HuH-7 (cell line): ENCODE measurements around the gene LRRC37A3.
"Not testable (repeated sequence)": the region's sequence is repeated elsewhere in the genome, so short reads cannot be mapped to it uniquely, and the experiment has no call there.

Experiments
- DNase-seq: peaks from one replicate; pipeline ENCODE4 v3.0.0; 2011; ENCODE audit warnings: low spot score

The LRRC37A3 gene

GRCh38 chr17:64919289-64920025 is at the start of gene LRRC37A3:
Gene LRRC37A3, minus strand, starts transcription at chr17:64919478. Its CDS starts 22,221 bp downstream, at chr17:64897257.
- DNase-seq, result peak; percentile 81

- peak; percentile 32 for DNase-seq
These were observed 46.6 kb upstream of the LRRC37A3 start for GRCh38 chr17:64965873-64966287.

DNA sequence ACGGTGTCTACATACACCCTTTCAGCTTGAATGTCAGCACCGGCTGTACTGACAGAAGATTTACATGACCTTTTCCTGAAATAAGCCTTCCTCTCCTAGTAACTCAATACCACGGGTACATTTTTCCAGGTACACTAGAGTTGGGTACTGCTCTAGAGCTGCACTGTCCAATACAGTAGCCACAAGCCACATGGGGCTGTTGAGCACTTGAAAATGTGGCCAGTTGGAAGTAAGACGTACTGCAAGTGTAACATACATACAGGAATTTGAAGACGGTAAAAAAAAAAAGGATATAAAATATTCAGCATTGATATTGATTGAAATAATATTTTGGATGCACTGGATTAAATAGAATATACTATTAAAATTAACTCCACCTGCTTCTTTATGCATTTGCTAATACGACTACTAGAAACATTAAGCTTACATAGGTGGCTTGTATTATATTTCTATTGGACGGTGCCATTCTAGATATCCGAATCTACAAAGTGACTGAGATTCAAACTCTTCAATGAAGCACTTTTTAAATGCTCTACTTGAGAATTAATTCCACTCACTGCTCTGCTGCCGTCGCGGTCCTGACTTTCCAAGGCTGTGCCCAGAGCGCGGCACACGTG is 46.1 kb upstream of the LRRC37A3 start:
- DNase-seq, result not testable (repeated sequence)

- DNase-seq, result no peak
These were observed 45.5 kb upstream of the LRRC37A3 start for GRCh38 chr17:64964796-64965195.

DNA sequence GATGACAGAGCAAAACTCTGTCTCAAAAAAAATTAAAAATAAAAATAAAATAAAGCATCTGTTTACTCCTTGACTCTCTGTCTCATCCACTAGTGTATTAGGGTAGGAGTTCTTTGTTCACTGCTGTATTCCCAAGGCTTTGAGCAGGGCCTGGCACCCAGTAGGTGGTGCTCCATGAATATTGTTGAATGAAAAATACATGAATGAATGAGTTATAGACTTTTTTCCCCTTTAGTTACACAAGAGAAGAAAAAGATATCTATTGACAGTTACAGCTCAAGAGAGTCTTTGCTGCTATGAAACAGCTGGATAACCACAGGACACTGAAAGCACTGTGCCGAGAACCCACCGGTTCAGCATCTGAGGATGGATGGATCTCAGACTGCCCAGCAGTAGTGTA is 44.5 kb upstream of the LRRC37A3 start:
- DNase-seq, result not testable (repeated sequence)

DNA sequence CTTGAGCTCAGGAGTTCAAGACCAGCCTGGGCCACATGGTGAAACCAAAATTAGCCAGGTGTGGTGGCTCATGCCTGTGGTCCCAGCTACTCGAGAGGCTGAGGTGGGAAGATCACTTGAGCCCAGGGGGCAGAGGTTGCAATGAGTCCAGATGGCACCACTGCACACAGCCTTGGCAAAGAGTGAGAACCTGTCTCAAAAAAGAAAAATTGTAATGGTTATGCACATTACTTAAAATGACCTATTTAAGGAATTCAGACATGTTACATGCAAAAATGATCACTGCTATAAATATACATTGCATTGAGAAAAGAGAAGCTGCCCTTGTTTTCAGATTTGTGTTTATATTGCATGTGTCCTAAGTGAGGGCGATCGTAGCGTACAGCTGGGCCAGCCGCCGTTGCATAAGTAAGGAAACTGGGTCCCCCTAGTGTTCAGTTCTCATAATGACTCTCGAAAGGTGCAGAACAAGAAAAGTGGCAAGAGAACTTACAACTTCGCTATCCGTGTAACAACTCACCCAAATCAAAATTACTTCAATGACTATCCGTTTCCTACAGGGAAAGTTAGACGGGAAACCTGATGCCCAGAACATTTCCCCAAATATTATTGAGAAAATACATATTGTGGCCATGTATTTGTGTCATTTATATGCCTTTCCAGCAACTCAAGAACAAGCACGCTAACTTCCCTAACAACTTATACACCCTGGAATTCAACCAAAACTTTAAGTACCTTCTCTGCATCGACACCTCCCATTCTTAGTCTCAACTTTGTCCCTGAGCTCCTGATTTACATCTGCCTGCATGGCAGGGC is 42.5 kb upstream of the LRRC37A3 start:
- not testable (repeated sequence) for DNase-seq

DNA sequence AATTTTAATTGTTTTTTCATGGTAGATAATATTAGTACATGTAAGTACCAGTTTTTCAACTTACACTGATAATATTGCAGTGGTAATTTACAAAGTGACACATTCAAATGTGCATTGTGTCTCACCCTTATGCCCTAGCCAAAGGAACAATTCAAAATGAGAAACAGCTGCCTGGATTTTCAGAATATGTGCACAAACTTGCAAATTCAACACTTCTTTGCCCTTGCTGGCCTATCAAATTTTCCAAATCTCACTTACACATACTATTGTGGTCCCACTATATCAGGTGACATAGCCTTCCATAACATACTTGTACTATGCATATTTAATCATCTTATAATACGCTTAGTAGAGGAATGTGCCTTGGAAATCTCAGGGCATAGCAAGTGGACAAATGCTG is 32.6 kb upstream of the LRRC37A3 start:
- DNase-seq, result no peak

- DNase-seq, result no peak
These were observed 31.6 kb upstream of the LRRC37A3 start for GRCh38 chr17:64950871-64951270.

- DNase-seq, result no peak
These were observed 27.9 kb upstream of the LRRC37A3 start for GRCh38 chr17:64947152-64947551.

DNA sequence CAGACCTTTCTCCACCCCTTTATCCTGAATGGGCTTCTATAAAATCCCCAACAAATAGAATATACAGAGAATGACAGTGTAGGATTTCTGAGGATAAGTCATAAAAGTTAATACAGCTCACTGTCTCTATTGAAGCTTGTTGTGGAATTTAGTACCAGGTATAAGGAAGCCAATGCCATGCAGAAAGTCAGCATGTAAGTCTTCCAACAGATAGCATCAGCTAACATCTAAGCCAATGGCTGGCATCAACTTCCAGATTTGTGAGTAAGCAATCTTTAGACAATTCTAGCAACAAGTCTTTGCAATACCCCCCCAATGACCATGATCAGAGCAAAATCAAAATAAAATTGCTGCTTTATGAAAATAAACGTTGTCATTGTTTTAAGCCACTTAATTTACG is 22.5 kb upstream of the LRRC37A3 start:
- DNase-seq, result no peak

GRCh38 chr17:64941045-64941444 is 21.8 kb upstream of the LRRC37A3 start:
- no peak for DNase-seq

- DNase-seq, result no peak
These were observed 20.8 kb upstream of the LRRC37A3 start for GRCh38 chr17:64940055-64940454.

DNA sequence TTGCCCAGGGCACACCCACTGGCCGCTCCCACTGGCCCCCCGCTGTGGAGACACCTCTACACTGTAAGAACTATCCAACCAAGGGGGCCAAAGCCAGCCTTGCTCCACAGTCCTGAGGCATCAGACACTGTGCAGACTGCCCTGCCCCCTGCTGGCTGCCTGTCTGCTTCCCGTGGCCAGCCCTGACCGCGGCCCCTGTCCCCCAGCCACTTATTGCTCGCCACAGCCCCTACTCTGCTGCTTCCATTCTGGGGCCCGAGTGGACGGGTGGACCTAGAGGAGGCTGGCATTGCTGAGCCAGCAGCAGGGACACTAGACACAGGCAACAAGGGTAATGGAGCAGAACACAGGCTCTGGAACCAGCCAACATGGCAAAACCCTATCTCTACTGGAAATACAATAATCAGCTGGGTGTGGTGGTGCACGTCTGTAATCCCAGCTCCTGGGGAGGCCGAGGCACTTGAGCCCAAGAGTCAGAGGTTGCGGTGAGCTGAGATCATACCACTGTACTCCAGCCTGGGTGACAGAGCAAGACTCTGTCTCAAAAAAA is 19.7 kb upstream of the LRRC37A3 start:
- peak; percentile 56 for DNase-seq

GRCh38 chr17:64938290-64938689 is 19.0 kb upstream of the LRRC37A3 start:
- no peak for DNase-seq

GRCh38 chr17:64936117-64936516 is 16.8 kb upstream of the LRRC37A3 start:
- DNase-seq, result no peak

DNA sequence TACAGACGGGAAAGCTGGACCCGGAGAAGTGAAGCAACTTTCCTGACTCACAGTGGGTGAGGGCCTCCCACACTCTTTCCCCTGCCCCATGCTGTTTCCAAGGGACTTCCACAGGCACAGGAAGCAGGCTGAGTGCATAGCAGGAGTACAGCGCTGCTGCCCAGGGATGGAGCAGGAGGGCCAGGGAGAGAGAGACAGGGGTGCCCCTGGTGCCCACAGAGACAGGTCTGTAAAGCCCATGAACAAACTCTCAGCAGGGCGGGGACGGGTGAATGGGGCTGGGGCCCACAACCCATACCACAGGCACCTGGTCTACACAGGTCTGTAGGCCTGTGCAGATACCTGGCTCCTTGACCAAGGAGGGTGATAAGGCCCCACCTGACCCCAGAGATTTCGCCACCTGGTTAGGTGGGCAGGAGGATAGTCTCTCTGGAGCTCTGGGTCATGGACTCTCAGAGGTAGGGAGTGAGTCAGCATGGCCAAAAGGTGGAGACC is 15.1 kb upstream of the LRRC37A3 start:
- not testable (repeated sequence) for DNase-seq

DNA sequence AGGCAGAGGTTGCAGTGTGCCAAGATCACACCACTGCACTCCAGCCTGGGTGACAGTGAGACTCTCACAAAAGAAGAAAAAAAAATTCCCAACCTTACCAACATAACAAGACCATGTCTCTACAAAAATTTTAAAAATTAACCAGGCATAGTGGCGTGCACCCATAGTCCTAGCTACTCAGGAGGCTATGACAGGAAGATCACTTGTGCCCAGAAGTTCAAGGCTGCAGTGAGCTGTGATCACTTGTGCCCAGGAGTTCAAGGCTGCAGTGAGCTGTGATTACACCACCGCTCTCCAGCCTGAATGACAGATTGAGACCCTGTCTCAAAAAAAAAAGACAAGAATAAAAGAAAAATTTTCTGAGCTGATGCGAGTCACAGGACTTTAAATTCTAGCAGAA is 13.6 kb upstream of the LRRC37A3 start:
- not testable (repeated sequence) for DNase-seq

GRCh38 chr17:64930374-64930773 is 11.1 kb upstream of the LRRC37A3 start:
- not testable (repeated sequence) for DNase-seq

DNA sequence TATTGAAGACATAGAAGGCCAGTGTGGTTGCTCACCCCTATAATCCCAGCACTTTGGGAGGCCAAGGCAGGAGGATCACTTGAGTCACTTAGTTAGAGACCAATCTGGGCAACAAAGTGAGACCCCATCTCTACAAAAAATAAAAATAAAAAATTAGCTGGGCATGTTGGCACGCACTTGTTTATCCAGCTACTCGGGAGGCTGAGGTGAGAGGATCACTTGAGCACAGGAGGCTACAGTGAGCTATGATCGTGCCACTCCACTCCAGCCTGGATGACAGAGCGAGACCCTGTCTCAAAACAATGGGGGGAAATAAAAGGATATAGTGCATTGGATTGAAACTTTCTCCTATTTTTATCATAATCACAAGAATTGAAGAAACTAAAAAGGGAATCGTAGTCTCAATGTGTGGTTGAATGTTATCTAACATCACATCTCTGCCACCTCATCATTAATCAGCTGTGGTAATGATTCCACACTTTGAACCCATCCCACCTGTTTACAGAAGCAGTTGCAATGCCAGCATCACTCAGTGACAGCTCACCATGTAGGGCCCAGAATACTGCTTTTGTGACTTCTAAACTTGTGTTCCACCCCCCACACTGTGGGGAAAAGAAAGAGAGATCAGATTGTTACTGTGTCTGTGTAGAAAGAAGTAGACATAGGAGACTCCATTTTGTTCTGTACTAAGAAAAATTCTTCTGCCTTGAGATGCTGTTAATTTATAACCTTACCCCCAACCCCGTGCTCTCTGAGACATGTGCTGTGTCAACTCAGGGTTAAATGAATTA is 10.3 kb upstream of the LRRC37A3 start:
- not testable (repeated sequence) for DNase-seq

DNA sequence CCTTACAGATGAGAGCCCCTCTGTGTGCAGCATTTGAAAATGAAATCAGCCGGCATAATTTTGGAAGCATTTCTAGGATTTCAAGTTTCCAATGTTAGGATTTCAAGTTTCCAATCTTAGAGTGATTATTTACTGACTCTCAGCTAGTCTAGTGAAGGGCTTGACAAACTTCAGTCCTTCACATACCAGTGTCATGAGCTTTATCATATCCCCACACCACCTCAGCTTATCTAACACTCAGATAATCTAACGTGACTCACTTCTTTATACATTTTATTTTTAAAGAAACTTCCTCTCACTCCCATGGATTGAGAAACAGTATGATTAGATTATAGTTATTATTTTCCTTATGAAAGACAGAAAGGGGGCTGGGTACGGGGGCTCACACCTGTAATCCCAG is 9.4 kb upstream of the LRRC37A3 start:
- not testable (repeated sequence) for DNase-seq

- not testable (repeated sequence) for DNase-seq
These were observed 8.2 kb upstream of the LRRC37A3 start for GRCh38 chr17:64927444-64927843.
